ENCODE measurements around the gene NRSN2. TPM values are rescaled to one million over a fixed set of nuclear protein-coding genes. Genes with fewer than 3 reads are reported as not detected.
A peak's percentile ranks its signal among the peaks of the same experiment; 100 is the strongest.

Gene NRSN2
- 14.6 TPM for total RNA-seq

- Histone ChIP-seq H3K9me3 (ENCODE audit: control insufficient read depth in 3 of 3, low read length in 3 of 3) (peaks cover 0 to 2% (median under 1%) of the 10 kb centered on the region in 3 donors), H3K27me3 (ENCODE audit: control insufficient read depth in 3 of 3, insufficient read depth in 3 of 3, low read length in 3 of 3) (peaks cover 0 to 23% (median 22%) of the 10 kb centered on the region in 3 donors), H3K4me3 (ENCODE audit: low read length in 3 of 3) (peak within 1 kb of the TSS; percentile 76 to 83 (median 78)), H3K4me1 (ENCODE audit: control insufficient read depth in 3 of 3, insufficient read depth in 3 of 3, low read length in 3 of 3) (peaks cover 3 to 16% (median 15%) of the 10 kb centered on the region in 3 donors), H3K27ac (ENCODE audit: low read depth, low read length) (peak within 1 kb of the TSS; percentile 73), H3K9ac (ENCODE audit: low read depth in 1 of 3, low read length in 3 of 3) (peak within 1 kb of the TSS; percentile 58 to 74 (median 67)), H3K36me3 (ENCODE audit: control insufficient read depth in 3 of 3, insufficient read depth in 3 of 3, low read length in 3 of 3) (no peaks in the 10 kb centered on the region)
Observed at GRCh38 chr20:346640-347316, at the start of gene NRSN2. NRSN2 (plus strand) TSS chr20:347111; CDS start chr20:349644, 2,533 bp downstream.

- Histone ChIP-seq H3K36me3 (ENCODE audit: control insufficient read depth in 3 of 3, insufficient read depth in 3 of 3, low read length in 3 of 3) (no peaks in the 10 kb centered on the region), H3K9ac (ENCODE audit: low read depth in 1 of 3, low read length in 3 of 3) (peak overlapping the region; percentile 87 to 96 (median 91)), H3K9me3 (ENCODE audit: control insufficient read depth in 3 of 3, low read length in 3 of 3) (no peaks in the 10 kb centered on the region), H3K4me3 (ENCODE audit: low read length in 3 of 3) (peak overlapping the region; percentile 96 to 98 (median 97)), H3K27me3 (ENCODE audit: control insufficient read depth in 3 of 3, insufficient read depth in 3 of 3, low read length in 3 of 3) (no peaks in the 10 kb centered on the region), H3K4me1 (ENCODE audit: control insufficient read depth in 3 of 3, insufficient read depth in 3 of 3, low read length in 3 of 3) (peaks cover 14 to 36% (median 33%) of the 10 kb centered on the region in 3 donors), H3K27ac (ENCODE audit: low read depth, low read length) (peak overlapping the region; percentile 90)
Observed at GRCh38 chr20:297925-298775, 48.8 kb upstream of the NRSN2 start.

- Histone ChIP-seq H3K4me3 (ENCODE audit: low read length in 3 of 3) (peak overlapping the region; percentile 96 to 98 (median 97)), H3K9me3 (ENCODE audit: control insufficient read depth in 3 of 3, low read length in 3 of 3) (no peaks in the 10 kb centered on the region), H3K9ac (ENCODE audit: low read depth in 1 of 3, low read length in 3 of 3) (peak overlapping the region; percentile 87 to 96 (median 91)), H3K4me1 (ENCODE audit: control insufficient read depth in 3 of 3, insufficient read depth in 3 of 3, low read length in 3 of 3) (peaks cover 14 to 36% (median 33%) of the 10 kb centered on the region in 3 donors), H3K36me3 (ENCODE audit: control insufficient read depth in 3 of 3, insufficient read depth in 3 of 3, low read length in 3 of 3) (no peaks in the 10 kb centered on the region), H3K27ac (ENCODE audit: low read depth, low read length) (peak overlapping the region; percentile 90), H3K27me3 (ENCODE audit: control insufficient read depth in 3 of 3, insufficient read depth in 3 of 3, low read length in 3 of 3) (no peaks in the 10 kb centered on the region)
Observed at GRCh38 chr20:298776-299391, 48.0 kb upstream of the NRSN2 start.

- H3K27ac ChIP-seq (ENCODE audit: low read depth, low read length): no peak overlapping the region
- H3K4me3 ChIP-seq (ENCODE audit: low read length in 3 of 3): no peak overlapping the region
- H3K9ac ChIP-seq (ENCODE audit: low read depth in 1 of 3, low read length in 3 of 3): peak overlapping the region in 1 of 3 donors; percentile 7
- H3K4me1 ChIP-seq (ENCODE audit: control insufficient read depth in 3 of 3, insufficient read depth in 3 of 3, low read length in 3 of 3): peaks cover 14 to 36% (median 33%) of the 10 kb centered on the region in 3 donors
- H3K36me3 ChIP-seq (ENCODE audit: control insufficient read depth in 3 of 3, insufficient read depth in 3 of 3, low read length in 3 of 3): no peaks in the 10 kb centered on the region
- no peaks in the 10 kb centered on the region for H3K27me3 ChIP-seq (ENCODE audit: control insufficient read depth in 3 of 3, insufficient read depth in 3 of 3, low read length in 3 of 3)
- no peaks in the 10 kb centered on the region for H3K9me3 ChIP-seq (ENCODE audit: control insufficient read depth in 3 of 3, low read length in 3 of 3)
Observed at GRCh38 chr20:300345-300990, 46.4 kb upstream of the NRSN2 start.

- H3K27ac ChIP-seq (ENCODE audit: low read depth, low read length): no peak overlapping the region
- no peak overlapping the region for H3K4me3 ChIP-seq (ENCODE audit: low read length in 3 of 3)
- H3K36me3 ChIP-seq (ENCODE audit: control insufficient read depth in 3 of 3, insufficient read depth in 3 of 3, low read length in 3 of 3): no peaks in the 10 kb centered on the region
- H3K27me3 ChIP-seq (ENCODE audit: control insufficient read depth in 3 of 3, insufficient read depth in 3 of 3, low read length in 3 of 3): no peaks in the 10 kb centered on the region
- H3K9ac ChIP-seq (ENCODE audit: low read depth in 1 of 3, low read length in 3 of 3): no peak overlapping the region
- H3K9me3 ChIP-seq (ENCODE audit: control insufficient read depth in 3 of 3, low read length in 3 of 3): no peaks in the 10 kb centered on the region
- H3K4me1 ChIP-seq (ENCODE audit: control insufficient read depth in 3 of 3, insufficient read depth in 3 of 3, low read length in 3 of 3): peaks cover 14 to 31% (median 29%) of the 10 kb centered on the region in 3 donors
Observed at GRCh38 chr20:301886-302848, 44.7 kb upstream of the NRSN2 start.

- H3K4me3 ChIP-seq (ENCODE audit: low read length in 3 of 3): no peak overlapping the region
- H3K27me3 ChIP-seq (ENCODE audit: control insufficient read depth in 3 of 3, insufficient read depth in 3 of 3, low read length in 3 of 3): no peaks in the 10 kb centered on the region
- H3K9me3 ChIP-seq (ENCODE audit: control insufficient read depth in 3 of 3, low read length in 3 of 3): no peaks in the 10 kb centered on the region
- no peaks in the 10 kb centered on the region for H3K36me3 ChIP-seq (ENCODE audit: control insufficient read depth in 3 of 3, insufficient read depth in 3 of 3, low read length in 3 of 3)
- no peak overlapping the region for H3K27ac ChIP-seq (ENCODE audit: low read depth, low read length)
- H3K9ac ChIP-seq (ENCODE audit: low read depth in 1 of 3, low read length in 3 of 3): no peak overlapping the region
- peaks cover 10 to 13% (median 10%) of the 10 kb centered on the region in 3 donors for H3K4me1 ChIP-seq (ENCODE audit: control insufficient read depth in 3 of 3, insufficient read depth in 3 of 3, low read length in 3 of 3)
Observed at GRCh38 chr20:305745-306144, 41.2 kb upstream of the NRSN2 start.

- Histone ChIP-seq H3K36me3 (ENCODE audit: control insufficient read depth in 3 of 3, insufficient read depth in 3 of 3, low read length in 3 of 3) (no peaks in the 10 kb centered on the region), H3K4me1 (ENCODE audit: control insufficient read depth in 3 of 3, insufficient read depth in 3 of 3, low read length in 3 of 3) (peaks cover 4 to 8% (median 7%) of the 10 kb centered on the region in 3 donors), H3K4me3 (ENCODE audit: low read length in 3 of 3) (no peak overlapping the region), H3K27ac (ENCODE audit: low read depth, low read length) (no peak overlapping the region), H3K9me3 (ENCODE audit: control insufficient read depth in 3 of 3, low read length in 3 of 3) (no peaks in the 10 kb centered on the region), H3K27me3 (ENCODE audit: control insufficient read depth in 3 of 3, insufficient read depth in 3 of 3, low read length in 3 of 3) (no peaks in the 10 kb centered on the region), H3K9ac (ENCODE audit: low read depth in 1 of 3, low read length in 3 of 3) (no peak overlapping the region)
Observed at GRCh38 chr20:308427-309038, 38.4 kb upstream of the NRSN2 start.

GRCh38 chr20:309306-309840 lies 37.5 kb upstream of the NRSN2 start:
- no peaks in the 10 kb centered on the region for H3K9me3 ChIP-seq (ENCODE audit: control insufficient read depth in 3 of 3, low read length in 3 of 3)
- no peaks in the 10 kb centered on the region for H3K27me3 ChIP-seq (ENCODE audit: control insufficient read depth in 3 of 3, insufficient read depth in 3 of 3, low read length in 3 of 3)
- peaks cover 4 to 8% (median 7%) of the 10 kb centered on the region in 3 donors for H3K4me1 ChIP-seq (ENCODE audit: control insufficient read depth in 3 of 3, insufficient read depth in 3 of 3, low read length in 3 of 3)
- no peaks in the 10 kb centered on the region for H3K36me3 ChIP-seq (ENCODE audit: control insufficient read depth in 3 of 3, insufficient read depth in 3 of 3, low read length in 3 of 3)
- peak overlapping the region in 2 of 3 donors; percentile 57 to 77 for H3K4me3 ChIP-seq (ENCODE audit: low read length in 3 of 3)
- H3K27ac ChIP-seq (ENCODE audit: low read depth, low read length): peak overlapping the region; percentile 77
- peak overlapping the region in 2 of 3 donors; percentile 15 to 64 for H3K9ac ChIP-seq (ENCODE audit: low read depth in 1 of 3, low read length in 3 of 3)
